Stimulated activated naive CD8-positive, alpha-beta T cell treated with anti-CD3 and anti-CD28 coated beads, Interleukin-15, Interleukin-2, amounts not matched to agents 100 ng/mL and 50 ng/mL, for 24 hours (primary cell): ENCODE measurements around the gene N4BP2.
"Not testable (repeated sequence)": the region's sequence is repeated elsewhere in the genome, so short reads cannot be mapped to it uniquely, and the experiment has no call there.

Experiments used
- H3K27ac Mint-ChIP-seq: one replicate; pipeline ENCODE4 v1.8.0; 2021; ENCODE audit warnings: mild to moderate bottlenecking, mixed read lengths
- H3K27me3 Mint-ChIP-seq: one replicate; pipeline ENCODE4 v1.8.0; 2021; ENCODE audit warnings: mixed read lengths
- H3K36me3 Mint-ChIP-seq: one replicate; pipeline ENCODE4 v1.8.0; 2021; ENCODE audit warnings: low read depth, mixed read lengths
- H3K4me1 Mint-ChIP-seq: one replicate; pipeline ENCODE4 v1.8.0; 2021; ENCODE audit warnings: low read depth, mixed read lengths
- H3K4me3 Mint-ChIP-seq: one replicate; pipeline ENCODE4 v1.8.0; 2021; ENCODE audit warnings: mild to moderate bottlenecking, mixed read lengths
- H3K9me3 Mint-ChIP-seq: one replicate; pipeline ENCODE4 v1.8.0; 2021; ENCODE audit warnings: mixed read lengths

N4BP2 gene

DNA sequence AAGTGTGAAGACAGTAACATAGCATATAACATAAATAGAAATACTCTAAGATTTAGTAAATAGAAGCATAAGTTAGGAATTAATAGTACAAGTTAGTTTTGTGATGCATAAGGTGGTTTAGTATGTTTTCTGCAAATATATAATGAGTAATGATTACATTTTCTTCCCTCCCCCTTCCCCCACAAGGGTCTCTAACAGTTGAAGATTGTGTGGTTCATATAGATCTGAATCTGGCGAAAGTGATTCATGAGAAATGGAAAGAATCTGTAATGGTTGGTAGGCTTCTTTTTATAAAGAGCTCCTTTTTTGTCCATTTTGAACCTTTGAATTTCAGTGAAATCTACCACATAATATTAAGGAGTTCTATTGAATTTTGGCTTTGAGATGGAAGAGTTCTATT, 66.3 kb downstream of the N4BP2 start:
- H3K27me3 Mint-ChIP-seq = no peaks in the 10 kb centered on the region
- H3K4me3 Mint-ChIP-seq = peak overlapping the region; percentile 47
- H3K36me3 Mint-ChIP-seq = peaks cover 30% of the 10 kb centered on the region
- no peaks in the 10 kb centered on the region for H3K9me3 Mint-ChIP-seq
- H3K4me1 Mint-ChIP-seq = peaks cover 49% of the 10 kb centered on the region
- H3K27ac Mint-ChIP-seq = peak overlapping the region; percentile 91

- peaks cover 23% of the 10 kb centered on the region for H3K36me3 Mint-ChIP-seq
- H3K27me3 Mint-ChIP-seq = no peaks in the 10 kb centered on the region
- no peak overlapping the region for H3K4me3 Mint-ChIP-seq
- H3K9me3 Mint-ChIP-seq = no peaks in the 10 kb centered on the region
- peak overlapping the region; percentile 56 for H3K27ac Mint-ChIP-seq
- peaks cover 49% of the 10 kb centered on the region for H3K4me1 Mint-ChIP-seq
These were observed 68.0 kb downstream of the N4BP2 start for GRCh38 chr4:40124690-40125089.

DNA sequence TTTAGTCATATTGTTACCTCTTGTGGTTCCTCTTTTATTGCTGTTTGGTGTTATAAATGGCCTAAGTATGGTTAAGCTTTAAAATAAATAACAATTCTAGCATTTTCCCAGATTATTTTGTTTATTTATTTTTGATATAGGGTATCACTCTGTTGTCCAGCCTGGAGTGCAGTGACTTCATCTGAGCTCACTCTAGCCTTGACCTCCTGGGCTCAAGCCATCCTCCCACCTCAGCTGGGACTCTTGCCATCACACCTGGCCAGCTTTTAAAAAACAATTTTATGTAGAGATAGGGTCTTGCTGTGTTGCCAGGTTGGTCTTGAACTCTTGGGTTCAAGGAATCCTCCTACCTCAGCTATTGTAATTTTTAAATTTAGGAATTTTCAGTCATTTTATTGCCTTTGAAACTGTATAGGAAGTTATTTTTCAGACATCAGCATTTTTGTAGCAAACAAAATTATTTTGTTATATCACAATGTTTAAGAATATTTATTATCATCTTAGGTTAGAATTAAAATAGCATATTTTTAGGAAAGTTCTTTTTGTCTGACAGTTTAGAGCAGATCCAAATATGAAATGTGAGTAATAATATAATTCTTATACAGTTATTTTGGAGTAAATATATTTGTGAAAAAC, 73.9 kb downstream of the N4BP2 start:
- H3K27me3 Mint-ChIP-seq = no peaks in the 10 kb centered on the region
- peaks cover 12% of the 10 kb centered on the region for H3K36me3 Mint-ChIP-seq
- peaks cover 4% of the 10 kb centered on the region for H3K4me1 Mint-ChIP-seq
- H3K9me3 Mint-ChIP-seq = no peaks in the 10 kb centered on the region
- H3K4me3 Mint-ChIP-seq = no peak overlapping the region
- no peak overlapping the region for H3K27ac Mint-ChIP-seq

GRCh38 chr4:40132816-40133215, 76.2 kb downstream of the N4BP2 start:
- Mint-ChIP-seq H3K27ac (no peak overlapping the region), H3K4me3 (no peak overlapping the region), H3K9me3 (no peaks in the 10 kb centered on the region), H3K27me3 (no peaks in the 10 kb centered on the region), H3K36me3 (peaks cover 27% of the 10 kb centered on the region), H3K4me1 (peaks cover 5% of the 10 kb centered on the region)

- H3K4me1 Mint-ChIP-seq = peaks cover 11% of the 10 kb centered on the region
- no peak overlapping the region for H3K4me3 Mint-ChIP-seq
- no peaks in the 10 kb centered on the region for H3K27me3 Mint-ChIP-seq
- H3K9me3 Mint-ChIP-seq = no peaks in the 10 kb centered on the region
- peaks cover 35% of the 10 kb centered on the region for H3K36me3 Mint-ChIP-seq
- H3K27ac Mint-ChIP-seq = no peak overlapping the region
These were observed 77.7 kb downstream of the N4BP2 start for GRCh38 chr4:40134206-40134917.

- H3K9me3 Mint-ChIP-seq, H3K4me3 Mint-ChIP-seq: not testable (repeated sequence)
These were observed 79.6 kb downstream of the N4BP2 start for GRCh38 chr4:40136202-40136601.

GRCh38 chr4:40140196-40140595, 83.5 kb downstream of the N4BP2 start:
- Mint-ChIP-seq H3K4me3 (no peak overlapping the region), H3K9me3 (no peaks in the 10 kb centered on the region), H3K36me3 (peaks cover 49% of the 10 kb centered on the region), H3K27ac (peak overlapping the region; percentile 15), H3K4me1 (peaks cover 22% of the 10 kb centered on the region), H3K27me3 (no peaks in the 10 kb centered on the region)

More at GRCh38 chr4:40136202-40136601, 79.6 kb downstream of the N4BP2 start:
- not testable (repeated sequence) for H3K27ac Mint-ChIP-seq, H3K27me3 Mint-ChIP-seq
- Mint-ChIP-seq H3K36me3 (peaks cover 35% of the 10 kb centered on the region), H3K4me1 (peaks cover 14% of the 10 kb centered on the region)

- not testable (repeated sequence) for H3K4me3 Mint-ChIP-seq, H3K27me3 Mint-ChIP-seq, H3K9me3 Mint-ChIP-seq, H3K27ac Mint-ChIP-seq
- Mint-ChIP-seq H3K36me3 (peaks cover 46% of the 10 kb centered on the region), H3K4me1 (peaks cover 22% of the 10 kb centered on the region)
These were observed 83.9 kb downstream of the N4BP2 start for GRCh38 chr4:40140597-40140996.

DNA sequence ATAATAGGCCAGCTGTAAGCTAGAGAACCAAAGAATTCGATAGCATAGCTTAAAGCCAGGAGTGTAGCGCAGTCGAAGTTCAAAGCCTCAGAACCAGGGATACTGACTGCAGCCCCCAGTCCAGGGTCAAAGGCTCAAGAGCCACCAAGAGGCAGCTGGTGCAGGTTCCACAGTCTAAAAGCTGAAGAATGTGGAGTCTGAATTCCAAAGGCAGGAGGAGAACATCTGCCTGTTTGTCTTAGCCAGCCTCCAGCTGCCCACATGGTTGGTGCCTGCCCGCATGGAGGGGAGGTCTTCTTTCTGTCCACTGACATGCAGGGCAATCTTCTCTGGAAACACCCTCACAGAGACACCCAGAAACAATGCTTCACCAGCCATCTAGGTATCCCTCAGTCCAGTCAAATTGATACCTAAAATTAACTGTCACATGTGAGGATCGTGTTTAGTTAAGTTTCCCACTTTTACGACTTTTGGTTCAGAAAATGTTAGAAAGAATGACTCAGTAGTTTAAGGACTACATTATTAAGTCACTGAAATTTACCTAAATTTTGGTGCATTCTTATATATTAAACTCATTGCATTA, 87.4 kb downstream of the N4BP2 start:
- H3K4me1 Mint-ChIP-seq = peaks cover 11% of the 10 kb centered on the region
- peaks cover 28% of the 10 kb centered on the region for H3K36me3 Mint-ChIP-seq
- H3K4me3 Mint-ChIP-seq = no peak overlapping the region
- H3K27ac Mint-ChIP-seq = no peak overlapping the region
- no peaks in the 10 kb centered on the region for H3K9me3 Mint-ChIP-seq
- H3K27me3 Mint-ChIP-seq = no peaks in the 10 kb centered on the region

DNA sequence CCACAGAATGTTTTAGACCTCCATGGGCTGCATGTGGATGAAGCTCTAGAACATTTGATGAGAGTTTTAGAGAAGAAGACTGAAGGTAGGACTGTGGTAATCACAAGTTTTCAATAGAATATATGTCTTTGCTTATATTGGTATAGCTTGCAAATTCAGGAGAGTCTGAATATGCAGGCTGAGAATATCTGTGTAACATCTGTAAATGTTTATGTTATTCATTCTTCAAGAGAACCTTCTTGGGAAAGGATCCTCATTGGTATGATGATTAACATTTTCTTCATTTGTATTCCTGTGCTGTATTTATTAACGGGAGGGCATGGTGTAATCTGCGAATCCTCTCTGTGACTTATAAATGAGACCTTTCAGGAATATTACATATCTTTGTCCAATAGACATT, 88.1 kb downstream of the N4BP2 start:
- H3K4me3 Mint-ChIP-seq = no peak overlapping the region
- H3K36me3 Mint-ChIP-seq = peaks cover 31% of the 10 kb centered on the region
- no peaks in the 10 kb centered on the region for H3K27me3 Mint-ChIP-seq
- H3K9me3 Mint-ChIP-seq = no peaks in the 10 kb centered on the region
- H3K4me1 Mint-ChIP-seq = peaks cover 11% of the 10 kb centered on the region
- H3K27ac Mint-ChIP-seq = no peak overlapping the region

DNA sequence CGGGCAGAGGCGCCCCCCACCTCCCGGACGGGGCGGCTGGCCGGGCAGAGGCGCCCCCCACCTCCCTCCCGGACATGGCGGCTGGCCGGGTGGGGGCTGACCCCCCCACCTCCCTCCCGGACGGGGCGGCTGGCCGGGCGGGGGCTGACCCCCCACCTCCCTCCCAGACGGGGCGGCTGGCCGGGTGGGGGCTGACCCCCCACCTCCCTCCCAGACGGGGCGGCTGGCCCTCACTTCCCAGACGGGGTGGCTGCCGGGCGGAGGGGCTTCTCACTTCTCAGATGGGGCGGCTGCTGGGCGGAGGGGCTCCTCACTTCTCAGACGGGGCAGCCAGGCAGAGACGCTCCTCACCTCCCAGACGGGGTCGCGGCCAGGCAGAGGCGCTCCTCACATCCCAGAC, 90.8 kb downstream of the N4BP2 start:
- H3K4me3 Mint-ChIP-seq, H3K27ac Mint-ChIP-seq, H3K9me3 Mint-ChIP-seq, H3K27me3 Mint-ChIP-seq: not testable (repeated sequence)
- Mint-ChIP-seq H3K36me3 (peaks cover 45% of the 10 kb centered on the region), H3K4me1 (peaks cover 34% of the 10 kb centered on the region)

- peaks cover 33% of the 10 kb centered on the region for H3K36me3 Mint-ChIP-seq
- H3K9me3 Mint-ChIP-seq = peaks cover 7% of the 10 kb centered on the region
- H3K4me3 Mint-ChIP-seq = no peak overlapping the region
- peak overlapping the region; percentile 37 for H3K27ac Mint-ChIP-seq
- H3K4me1 Mint-ChIP-seq = peaks cover 41% of the 10 kb centered on the region
- H3K27me3 Mint-ChIP-seq = no peaks in the 10 kb centered on the region
These were observed 93.3 kb downstream of the N4BP2 start for GRCh38 chr4:40149960-40150385.

DNA sequence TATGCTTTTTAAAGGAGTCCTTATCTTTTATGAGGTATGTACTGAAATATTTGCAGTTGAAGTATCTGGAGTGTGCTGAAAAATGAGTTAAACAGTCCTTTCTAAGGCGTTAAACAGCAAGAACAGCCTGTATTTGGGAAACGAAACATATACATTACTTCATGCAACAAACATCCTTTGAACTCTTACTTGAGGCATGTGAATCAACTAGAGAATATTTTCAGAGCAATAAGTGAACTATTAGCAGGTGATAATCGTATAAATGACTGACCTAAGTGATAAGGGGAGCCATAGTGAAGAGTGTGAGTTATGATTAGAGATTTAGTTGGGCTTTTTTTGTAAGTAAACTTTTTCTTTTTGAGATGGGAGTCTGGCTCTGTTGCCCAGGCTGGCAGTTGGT, 94.3 kb downstream of the N4BP2 start:
- H3K9me3 Mint-ChIP-seq = peaks cover 7% of the 10 kb centered on the region
- no peaks in the 10 kb centered on the region for H3K27me3 Mint-ChIP-seq
- peak overlapping the region; percentile 43 for H3K4me3 Mint-ChIP-seq
- H3K36me3 Mint-ChIP-seq = peaks cover 30% of the 10 kb centered on the region
- no peak overlapping the region for H3K27ac Mint-ChIP-seq
- peaks cover 41% of the 10 kb centered on the region for H3K4me1 Mint-ChIP-seq

GRCh38 chr4:40152637-40153036, 96.0 kb downstream of the N4BP2 start:
- Mint-ChIP-seq H3K36me3 (peaks cover 23% of the 10 kb centered on the region), H3K27me3 (no peaks in the 10 kb centered on the region), H3K27ac (no peak overlapping the region), H3K9me3 (peaks cover 7% of the 10 kb centered on the region), H3K4me1 (peaks cover 41% of the 10 kb centered on the region), H3K4me3 (peak overlapping the region; percentile 13)

GRCh38 chr4:40157436-40157835, 100.8 kb downstream of the N4BP2 start:
- Mint-ChIP-seq H3K27me3 (no peaks in the 10 kb centered on the region), H3K4me3 (no peak overlapping the region), H3K4me1 (peaks cover 22% of the 10 kb centered on the region), H3K36me3 (peaks cover 13% of the 10 kb centered on the region), H3K27ac (no peak overlapping the region), H3K9me3 (no peaks in the 10 kb centered on the region)
